ENCODE results near the gene SOX6.

GRCh38 chr11:15920856-15921629 is 435.3 kb downstream of the SOX6 start:
- no peak for TF ChIP-seq CTCF (IDR thresholded peaks at IDR 0.05)
- TF ChIP-seq POLR2A (IDR thresholded peaks at IDR 0.05), result no peak
- no peak for TF ChIP-seq EP300 (IDR thresholded peaks at IDR 0.05)
